Activated CD4-positive, alpha-beta T cell treated with anti-CD3 and anti-CD28 coated beads, Interleukin-2, amount 50 U/mL, for 4 hours (primary cell): ENCODE results near the gene APBB3.
"Not testable (repeated sequence)": the region's sequence is repeated elsewhere in the genome, so short reads cannot be mapped to it uniquely, and the experiment has no call there.

Experiments
- DNase-seq, 2 experiments: peaks; one replicate each; pipeline ENCODE4 v3.0.0-alpha.2; 2020

Gene APBB3, protein sequence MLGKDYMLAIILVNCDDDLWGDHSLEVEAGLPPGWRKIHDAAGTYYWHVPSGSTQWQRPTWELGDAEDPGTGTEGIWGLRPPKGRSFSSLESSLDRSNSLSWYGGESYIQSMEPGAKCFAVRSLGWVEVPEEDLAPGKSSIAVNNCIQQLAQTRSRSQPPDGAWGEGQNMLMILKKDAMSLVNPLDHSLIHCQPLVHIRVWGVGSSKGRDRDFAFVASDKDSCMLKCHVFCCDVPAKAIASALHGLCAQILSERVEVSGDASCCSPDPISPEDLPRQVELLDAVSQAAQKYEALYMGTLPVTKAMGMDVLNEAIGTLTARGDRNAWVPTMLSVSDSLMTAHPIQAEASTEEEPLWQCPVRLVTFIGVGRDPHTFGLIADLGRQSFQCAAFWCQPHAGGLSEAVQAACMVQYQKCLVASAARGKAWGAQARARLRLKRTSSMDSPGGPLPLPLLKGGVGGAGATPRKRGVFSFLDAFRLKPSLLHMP

DNA sequence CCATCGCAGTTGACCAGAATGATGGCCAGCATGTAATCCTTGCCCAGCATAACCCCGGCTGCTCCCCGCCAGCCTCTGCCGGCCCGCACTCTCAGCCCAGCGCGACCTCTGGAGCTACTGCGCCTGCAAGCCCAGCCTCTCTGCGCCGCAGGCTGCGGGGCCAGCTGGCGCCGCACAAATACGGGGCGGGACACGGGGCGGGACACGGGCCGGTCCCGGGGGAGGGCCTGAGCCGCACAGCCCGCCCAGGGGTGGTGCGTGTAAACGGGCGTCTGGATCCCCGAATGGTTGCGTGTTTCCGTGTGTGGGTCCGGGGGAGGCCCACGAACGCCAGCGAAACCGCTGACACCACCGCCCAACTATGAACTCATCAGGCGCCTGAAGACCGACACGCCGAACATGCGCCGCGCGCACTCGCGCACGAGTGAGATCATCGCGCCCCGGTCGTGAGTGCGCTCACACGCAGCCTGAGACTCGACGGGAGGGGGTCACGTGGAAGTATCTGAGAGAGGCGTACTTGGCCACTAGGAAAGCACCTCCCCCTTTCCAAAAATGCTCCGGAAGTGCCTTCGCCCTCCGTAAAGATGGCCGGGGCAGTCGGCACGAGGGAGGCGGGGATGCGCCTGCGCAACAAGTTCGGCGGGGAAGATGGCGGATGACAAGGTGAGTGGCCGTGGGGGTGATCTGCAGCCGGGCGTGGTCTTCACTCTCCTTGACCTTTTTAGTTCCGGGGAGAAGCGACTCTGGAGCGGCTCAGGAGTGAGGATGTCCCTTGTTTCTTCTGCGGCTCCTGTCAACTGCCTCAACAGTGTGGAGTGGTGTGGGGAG is at the start of gene APBB3, which contains the start of gene SLC35A4:
Gene APBB3, minus strand, starts transcription at position 403 of the 828 bp plus-strand sequence. Its CDS starts 353 bp downstream, at position 50.
Gene SLC35A4, plus strand, starts transcription at position 633 of the 828 bp plus-strand sequence. CDS start 2,342 bp downstream, outside the sequence.
- peak; percentile 94 to 97 for DNase-seq

DNA sequence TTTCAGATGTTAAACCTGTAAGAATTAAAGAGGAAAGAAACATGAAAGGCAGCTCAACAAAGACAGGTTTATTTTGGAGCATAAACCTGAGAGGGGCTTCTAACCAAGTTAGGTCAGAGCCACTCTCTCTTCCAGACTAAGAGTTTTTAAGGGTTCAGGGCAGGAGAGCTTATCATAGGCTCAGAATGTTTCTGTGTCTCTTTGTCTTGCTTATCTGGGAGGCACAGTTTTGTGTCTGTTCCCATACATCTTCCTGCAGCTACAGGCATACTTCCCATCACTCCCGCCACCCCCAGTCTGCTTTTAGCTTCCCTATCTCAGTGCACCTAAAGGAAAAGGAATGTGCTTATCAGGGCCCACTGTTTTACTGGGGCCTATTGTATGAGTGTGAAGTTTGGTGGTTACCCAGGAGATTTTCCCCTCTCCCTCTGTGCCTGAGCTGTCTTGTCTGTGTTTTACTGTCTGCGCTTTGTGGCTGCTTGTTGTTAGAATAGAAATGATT is 46.7 kb upstream of the APBB3 start:
- no peak for DNase-seq

DNA sequence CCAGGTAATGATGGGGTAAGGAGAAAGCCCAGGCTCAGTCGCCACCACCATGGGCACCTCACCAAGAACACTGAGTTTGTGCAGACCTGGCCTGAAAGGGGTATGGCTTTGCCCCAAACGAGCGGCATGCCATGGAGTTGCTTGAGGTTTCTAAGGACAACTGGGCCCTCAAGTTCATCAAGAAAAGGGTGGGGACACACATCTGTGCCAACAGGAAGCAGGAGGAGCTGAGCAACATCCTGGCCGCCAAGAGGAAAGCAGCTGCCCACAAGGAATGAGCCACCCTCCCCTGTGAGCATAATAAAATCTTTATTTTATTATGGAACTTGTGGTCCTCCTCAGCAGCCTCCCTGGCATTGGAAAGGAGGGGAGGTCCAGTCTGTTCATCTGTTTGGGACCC is 44.7 kb upstream of the APBB3 start:
- no peak for DNase-seq

DNA sequence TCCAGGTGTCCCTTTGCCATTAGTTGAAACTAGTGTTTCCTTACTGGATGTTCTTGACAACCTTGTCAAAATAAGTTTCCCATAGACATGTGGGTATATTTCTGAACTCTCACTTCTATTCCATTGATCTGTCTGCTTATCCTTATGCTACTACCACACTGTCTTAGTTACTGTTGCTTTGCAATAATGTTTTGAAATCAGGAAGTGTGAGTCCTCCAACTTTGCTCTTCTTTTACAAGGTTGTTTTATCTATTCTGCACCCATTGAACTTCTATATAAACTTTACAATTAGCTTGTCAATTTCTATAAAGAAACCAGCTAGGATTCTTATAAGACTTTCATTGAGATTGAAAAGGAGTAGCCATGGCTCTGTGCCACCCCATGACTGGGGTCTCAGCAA is 44.3 kb upstream of the APBB3 start:
- no peak for DNase-seq

DNA sequence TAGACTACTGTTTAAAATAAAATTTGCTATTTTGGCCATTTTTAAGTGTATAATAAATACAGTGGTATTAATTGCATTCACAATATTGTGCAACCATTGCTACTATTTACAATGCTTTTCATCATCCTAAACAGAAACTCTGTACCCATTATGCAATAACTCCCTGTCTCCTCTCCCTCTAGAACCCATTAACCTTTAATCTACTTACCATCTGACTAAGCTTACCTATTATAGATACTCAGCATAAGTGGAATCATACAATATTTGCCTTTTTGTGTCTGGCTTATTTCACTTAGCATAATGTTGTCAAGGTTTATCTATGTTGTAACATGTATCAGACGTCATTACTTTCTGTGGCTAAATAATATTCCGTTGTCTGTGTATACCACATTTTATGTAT is 42.6 kb upstream of the APBB3 start:
- DNase-seq = no peak

DNA sequence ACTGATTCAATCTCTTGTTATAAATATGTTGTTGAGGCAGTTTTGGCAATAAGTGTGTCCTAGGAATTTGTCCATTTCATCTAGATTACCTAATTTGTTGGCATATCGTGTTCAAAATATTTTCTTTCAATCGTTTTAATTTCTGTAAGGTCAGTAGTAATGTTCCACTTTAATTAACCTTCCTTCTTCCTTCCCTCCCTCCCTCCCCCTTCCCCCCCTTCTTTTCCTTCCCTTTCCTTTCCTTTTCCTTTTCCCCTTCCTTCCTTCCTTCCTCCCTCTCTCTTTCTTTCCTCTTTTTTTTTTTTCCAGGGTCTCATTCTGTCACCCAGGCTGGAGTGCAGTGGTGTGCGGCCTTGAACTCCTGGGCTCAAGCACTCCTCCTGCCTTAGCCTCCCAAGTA is 41.5 kb upstream of the APBB3 start:
- no peak for DNase-seq

DNA sequence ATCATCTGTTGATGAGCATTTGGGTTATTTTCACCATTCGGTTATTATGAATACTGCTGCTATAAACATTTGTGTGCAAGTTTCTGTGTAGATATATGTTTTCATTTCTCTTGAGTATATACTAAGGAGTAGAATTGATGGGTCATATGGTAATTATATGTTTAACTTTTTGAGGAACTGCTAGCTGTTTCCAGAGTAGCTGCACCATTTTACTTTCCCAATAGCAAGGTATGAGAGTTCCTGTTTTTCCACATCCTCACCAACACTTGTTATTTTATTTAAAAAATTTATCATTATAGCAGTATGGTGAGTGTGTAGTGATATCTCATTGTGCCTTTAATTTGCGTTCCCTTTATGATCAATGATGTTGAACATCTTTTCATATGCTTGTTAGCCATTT is 39.3 kb upstream of the APBB3 start:
- DNase-seq = no peak

DNA sequence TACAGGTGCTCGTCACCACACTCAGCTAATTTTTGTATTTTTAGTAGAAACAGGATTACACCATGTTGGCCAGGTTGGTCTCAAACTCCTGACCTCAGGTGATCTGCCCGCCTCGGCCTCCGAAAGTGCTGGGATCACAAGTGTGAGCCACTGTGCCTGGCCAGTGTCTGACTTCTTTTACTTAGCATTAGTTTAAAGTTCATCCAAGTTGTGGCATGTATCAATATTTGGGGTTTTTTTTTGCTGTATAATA is 39.0 kb upstream of the APBB3 start:
- DNase-seq = not testable (repeated sequence)

DNA sequence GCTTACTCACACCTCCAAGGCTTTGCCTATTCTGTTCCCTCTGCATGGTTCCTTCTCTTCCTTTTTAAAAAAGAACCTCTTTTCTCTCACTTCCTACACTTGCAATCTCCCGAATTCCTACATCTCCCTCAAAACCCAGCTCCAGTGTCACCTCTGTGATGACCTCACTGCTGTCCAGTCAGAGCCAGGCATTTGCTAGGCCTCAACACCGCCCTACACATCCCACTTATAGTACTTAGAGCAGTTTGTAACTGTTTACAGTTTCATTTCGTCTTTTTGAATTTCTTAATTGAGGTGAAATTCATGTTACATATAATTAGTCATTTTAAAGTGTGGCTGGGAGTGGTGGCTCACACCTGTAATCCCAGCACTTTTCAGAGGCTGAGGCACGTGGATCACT is 37.7 kb upstream of the APBB3 start:
- no peak for DNase-seq

DNA sequence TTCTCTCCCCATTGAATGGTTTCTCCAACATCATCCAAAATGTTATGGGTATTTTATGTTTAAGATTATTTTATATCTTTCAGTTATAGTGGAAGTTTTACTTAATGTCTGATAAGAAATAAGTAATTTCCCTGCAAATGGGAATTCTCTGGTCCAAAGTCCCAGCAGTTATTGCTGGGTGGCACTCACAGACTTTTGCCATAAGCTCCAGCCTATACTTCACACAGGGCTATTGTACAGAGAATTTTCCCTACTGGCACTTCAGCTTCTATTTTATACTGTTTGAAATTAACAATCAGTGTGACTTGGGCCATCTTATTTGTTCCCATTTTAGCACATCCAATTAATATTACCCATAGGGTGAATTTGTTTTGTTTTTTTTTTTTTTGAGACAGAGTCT is 35.7 kb upstream of the APBB3 start:
- DNase-seq = no peak

DNA sequence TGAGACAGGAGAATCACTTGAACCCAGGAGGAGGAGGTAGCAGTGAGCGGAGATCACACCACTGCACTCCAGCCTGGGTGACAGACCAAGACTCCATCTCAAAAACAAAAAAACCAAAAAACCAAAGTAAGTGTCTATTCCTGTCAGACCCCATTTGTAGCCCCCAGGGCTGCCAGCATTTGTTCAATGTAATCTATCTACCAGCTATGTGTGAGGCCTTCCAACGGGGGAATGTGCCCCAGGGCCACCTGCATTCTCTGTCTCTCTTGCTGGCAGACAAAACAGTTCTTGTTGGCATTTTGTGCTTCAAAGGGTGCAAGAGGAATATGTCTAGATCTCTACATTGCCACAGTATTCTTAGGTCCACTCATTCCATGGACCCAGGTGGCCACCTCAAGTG is 34.4 kb upstream of the APBB3 start:
- no peak for DNase-seq

DNA sequence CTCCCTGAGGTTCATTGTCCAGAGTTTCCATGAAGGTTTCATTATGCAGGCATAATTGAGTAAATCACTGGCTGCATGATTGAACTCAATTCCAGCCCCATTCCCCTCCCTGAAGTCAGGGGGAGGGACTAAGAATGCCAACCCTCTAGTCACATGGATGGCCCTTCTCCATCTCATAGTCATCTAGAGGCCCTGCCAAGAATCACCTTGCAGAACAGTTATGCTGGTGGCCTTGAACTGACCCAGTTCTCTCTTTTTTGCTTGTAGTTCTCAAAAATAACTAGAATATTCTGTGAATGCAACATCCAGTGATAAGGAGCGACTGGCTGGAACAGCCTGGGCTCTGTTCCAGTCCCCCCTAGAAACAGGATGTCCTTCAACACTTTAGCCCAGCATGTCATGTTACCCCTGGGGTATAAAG is 31.9 kb upstream of the APBB3 start:
- DNase-seq = no peak

DNA sequence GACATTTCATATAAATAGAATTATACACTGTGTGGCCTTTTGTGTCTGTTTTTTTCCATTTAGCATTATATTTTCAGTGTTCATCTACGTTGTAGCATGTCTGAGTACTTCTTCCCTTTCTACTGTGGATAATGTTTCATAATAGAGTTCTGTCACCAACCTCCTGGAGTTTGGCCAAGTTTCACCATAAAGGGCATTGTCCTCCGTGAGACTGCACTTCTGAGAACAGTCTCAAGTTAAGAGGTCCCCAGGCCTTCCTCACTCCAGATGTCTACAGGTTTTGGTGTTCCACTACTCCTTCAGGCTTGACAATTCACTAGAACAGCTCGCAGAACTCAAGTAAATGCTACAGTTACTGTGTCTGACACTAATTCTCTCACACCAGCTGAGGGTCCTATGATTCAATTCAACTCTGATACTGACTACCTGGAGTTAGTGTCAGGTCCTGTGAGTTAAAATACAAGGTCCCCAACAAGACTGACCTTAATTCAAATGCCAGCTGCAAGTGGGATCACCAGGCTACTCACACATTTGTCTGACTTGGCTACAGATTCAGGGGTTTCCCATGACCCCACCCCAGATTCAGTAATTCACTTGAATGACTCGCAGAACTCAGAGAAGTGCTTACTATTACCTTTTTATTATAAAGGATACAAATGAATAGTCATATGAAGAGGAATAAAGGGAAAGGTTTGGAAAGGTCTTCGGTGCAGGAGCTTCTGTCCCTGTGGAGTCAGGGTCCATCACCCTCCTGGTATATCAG is 31.3 kb upstream of the APBB3 start:
- DNase-seq = no peak

DNA sequence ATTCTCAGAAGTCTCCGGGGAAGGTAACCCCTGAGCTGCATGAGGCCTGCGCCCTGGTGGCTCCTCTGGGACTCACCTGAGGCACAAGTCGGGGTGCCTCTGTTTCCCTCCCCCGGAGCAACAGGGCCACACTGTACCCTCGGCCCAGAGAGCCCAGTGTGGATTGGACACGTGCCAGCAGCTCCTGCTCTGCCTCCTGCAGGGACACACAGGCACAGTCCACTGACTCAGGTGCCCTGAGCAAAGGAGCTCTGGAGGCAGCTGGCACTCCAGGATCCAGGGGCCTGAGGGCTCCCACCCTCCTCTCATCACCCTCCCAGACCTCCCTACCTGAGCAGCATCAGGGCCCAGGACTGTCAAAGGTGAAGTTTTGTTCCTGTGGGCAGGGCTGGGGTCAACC is 29.8 kb upstream of the APBB3 start:
- DNase-seq = no peak

DNA sequence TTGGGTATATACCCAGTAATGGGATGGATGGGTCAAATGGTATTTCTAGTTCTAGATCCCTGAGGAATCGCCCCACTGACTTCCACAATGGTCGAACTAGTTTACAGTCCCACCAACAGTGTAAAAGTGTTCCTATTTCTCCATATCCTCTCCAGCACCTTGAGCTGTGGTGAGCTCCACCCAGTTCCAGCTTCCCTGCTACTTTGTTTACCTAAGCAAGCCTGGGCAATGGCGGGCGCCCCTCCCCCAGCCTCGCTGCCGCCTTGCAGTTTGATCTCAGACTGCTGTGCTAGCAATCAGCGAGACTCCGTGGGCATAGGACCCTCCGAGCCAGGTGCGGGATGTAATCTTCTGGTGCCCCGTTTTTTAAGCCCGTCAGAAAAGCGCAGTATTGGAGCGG is 28.7 kb upstream of the APBB3 start:
- DNase-seq = not testable (repeated sequence)

DNA sequence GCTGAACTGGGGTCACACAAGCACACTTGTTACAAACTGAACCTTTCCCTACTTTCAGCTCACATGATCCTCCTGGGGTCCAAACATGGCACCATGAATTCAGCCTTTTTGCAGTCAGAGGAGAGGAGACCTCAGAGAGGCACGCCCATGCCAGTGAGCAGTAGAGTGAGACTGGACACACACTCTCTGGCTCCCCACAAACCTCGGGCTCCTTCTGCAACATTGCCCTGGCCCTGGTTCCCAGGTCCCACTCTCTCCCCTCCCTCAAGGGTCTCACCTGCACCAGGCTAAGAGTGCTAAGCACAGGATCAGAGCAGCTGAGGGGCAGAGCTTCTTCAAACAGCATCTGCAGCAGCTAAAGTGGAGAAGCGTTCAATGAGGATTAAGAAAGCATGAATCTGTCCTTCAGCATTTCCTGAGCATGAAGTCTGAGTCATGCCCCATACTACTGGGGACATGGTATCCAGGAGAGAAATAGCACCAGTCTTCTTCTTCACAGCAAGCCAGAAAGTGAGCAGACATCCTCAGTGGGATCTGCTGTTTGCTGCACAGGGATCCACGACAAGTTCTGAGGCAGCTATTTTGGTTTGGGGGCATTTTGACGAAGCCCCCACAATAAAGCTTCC is 27.5 kb upstream of the APBB3 start:
- no peak for DNase-seq

DNA sequence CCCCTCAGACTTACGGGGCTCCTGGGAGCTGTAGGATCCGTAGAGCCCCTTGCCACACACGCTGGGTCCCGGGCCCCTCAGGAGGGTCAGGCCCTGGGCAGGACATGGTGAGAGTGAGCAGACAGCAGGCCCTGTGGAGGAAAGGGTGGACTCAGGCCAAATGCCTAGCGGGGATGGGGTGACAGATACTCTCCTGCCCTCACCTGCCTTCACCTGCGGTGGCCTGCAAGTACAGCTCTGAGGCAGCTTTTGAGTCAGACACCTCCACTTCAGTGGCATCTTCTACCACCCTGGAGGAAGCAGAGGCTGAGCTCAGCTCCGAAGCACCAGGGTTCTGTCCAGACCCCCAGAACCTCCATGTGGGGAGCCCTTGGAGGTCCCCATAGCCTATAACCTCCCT is 26.5 kb upstream of the APBB3 start:
- no peak for DNase-seq

DNA sequence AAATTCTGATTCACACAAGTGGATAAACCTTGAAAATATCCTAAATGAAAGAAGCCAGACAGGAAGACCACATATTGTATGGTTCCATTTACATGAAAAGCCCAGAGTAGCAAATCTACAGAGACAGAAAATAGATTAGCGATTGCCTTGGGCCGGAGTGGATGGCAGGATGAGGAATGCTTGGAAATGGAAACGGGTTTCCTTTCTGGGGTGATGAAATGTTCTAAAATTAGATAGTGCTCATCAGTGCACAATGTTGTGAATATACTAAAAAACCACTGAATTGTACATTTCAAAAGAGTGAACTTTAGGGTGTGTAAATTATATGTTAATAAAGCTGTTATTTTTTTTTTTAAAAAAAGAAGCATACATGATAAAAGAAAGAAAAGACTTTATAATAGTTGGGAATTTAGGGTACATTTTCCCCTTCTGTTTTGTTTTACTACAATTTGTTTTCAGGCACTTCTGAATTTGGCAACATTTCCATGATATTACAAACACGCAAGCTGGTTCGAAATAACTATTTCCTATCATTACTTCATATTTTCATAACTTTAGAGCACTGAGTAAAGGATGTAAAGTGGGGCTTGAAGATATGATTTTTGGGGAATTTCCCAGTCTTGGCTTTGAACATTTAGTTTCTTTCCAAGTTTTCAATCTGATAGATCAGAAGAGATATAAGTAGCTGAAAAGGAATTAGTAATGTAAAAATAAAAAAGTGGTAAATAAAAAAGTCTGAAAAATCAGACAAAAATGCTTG is 24.1 kb upstream of the APBB3 start:
- DNase-seq = no peak

DNA sequence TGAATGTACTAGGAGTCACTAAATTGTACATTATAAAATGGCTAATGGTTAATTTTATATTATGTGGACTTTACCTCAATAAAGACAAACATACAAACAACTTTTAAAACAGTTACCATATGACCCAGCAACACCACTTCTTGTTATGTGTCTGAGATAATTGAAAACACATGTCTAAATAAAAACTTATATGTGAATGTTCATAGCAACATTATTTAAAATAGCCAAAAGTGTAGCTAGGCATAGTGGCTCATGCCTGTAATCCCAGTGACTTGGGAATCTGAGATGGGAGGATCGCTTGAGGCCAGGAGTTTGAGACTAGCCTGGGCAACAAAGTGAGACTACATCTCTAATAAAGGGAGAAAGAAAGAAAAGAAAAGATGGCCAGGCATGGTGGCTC is 23.1 kb upstream of the APBB3 start:
- DNase-seq = no peak

DNA sequence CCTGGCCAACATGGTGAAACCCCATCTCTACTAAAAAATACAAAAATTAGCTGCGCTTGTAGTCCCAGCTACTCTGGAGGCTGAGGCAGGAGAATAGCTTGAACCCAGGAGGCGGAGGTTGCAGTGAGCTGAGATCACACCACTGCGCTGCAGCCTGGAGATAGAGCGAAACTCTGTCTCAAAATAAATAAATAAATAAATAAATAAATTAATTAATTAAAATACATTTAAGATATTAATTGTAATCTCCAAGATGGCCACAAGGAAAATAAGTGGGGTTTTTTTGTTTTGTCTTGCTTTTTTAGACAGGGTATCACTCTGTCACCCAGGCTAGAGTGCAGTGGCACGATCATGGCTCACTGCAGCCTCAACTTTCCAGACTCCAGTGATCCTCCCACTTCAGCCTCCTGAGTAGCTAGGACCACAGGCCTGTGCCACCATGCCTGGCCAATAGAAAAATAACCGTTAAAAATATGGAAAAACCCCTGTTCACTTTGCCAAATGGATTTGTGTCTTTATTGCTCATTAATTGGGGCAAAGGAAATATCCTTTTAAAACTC is 14.9 kb upstream of the APBB3 start:
- DNase-seq = not testable (repeated sequence)

DNA sequence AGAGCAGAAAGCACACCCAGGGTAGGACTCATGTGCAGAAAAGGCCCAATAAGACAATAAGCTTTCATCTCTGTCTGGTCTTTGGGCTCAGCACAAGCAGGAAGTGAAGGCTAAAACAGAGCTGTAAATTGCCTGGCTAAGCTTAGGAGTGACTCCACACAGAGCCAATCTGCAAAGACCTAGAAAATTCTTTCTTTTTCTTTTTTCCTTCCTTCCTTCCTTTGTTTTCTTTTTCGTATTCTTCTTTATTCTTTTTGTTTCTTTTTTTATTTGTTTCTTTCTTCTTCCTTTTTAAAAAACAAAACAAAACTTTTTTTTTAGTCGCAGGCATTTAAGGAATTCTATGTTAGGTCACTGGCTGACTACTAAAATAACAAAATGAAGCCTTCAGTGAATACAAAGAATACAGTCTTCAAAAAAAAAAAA is 12.4 kb upstream of the APBB3 start:
- DNase-seq = no peak

DNA sequence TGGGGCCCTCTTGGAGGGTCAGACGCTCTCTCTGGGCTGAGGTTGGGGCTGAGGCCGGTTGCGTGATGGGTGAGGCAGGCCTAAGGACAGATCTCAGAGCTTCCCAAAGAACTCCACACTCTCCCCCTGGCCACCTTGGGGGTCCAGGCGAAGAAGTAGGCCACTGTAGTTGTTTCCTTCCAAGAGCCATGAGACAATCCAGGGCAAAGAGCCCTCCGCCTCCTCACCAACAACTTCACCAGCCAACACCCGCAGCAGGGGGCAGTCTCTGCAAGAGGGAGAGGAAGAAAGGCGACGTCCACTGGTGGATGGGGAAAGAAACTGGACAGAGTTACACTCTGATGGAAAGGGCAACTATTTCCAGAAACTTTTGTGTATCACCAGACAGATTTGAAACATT is 10.9 kb upstream of the APBB3 start:
- DNase-seq = no peak
